ENCODE measurements around the gene CHAD.

DNA sequence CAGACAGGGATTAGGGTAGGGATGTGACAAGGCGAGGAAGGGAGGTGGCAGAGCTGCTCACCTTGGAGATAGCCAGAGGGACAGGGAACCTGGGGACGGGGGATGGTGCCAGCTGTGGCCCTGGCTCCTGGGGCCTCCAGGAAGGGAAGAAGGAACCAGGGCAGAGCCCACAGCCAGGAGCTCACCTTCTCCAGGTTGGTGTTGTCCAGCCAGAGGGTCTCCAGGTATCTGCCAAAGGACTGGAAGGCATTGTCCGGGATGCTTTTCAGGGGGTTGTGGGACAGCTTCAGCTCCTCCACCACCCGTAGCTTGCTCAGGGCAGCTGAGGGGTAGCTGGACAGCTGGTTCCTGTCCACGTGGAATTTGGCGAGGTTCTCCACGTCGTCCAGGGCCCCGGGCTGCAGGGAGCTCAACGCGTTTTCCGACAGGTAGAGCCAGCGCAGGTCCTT, 801 bp downstream of the CHAD start:
- TF ChIP-seq, protein P1, sequence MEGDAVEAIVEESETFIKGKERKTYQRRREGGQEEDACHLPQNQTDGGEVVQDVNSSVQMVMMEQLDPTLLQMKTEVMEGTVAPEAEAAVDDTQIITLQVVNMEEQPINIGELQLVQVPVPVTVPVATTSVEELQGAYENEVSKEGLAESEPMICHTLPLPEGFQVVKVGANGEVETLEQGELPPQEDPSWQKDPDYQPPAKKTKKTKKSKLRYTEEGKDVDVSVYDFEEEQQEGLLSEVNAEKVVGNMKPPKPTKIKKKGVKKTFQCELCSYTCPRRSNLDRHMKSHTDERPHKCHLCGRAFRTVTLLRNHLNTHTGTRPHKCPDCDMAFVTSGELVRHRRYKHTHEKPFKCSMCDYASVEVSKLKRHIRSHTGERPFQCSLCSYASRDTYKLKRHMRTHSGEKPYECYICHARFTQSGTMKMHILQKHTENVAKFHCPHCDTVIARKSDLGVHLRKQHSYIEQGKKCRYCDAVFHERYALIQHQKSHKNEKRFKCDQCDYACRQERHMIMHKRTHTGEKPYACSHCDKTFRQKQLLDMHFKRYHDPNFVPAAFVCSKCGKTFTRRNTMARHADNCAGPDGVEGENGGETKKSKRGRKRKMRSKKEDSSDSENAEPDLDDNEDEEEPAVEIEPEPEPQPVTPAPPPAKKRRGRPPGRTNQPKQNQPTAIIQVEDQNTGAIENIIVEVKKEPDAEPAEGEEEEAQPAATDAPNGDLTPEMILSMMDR (conservative IDR thresholded peaks at IDR 0.05 in 1 of 2, IDR thresholded peaks at IDR 0.05 in 1 of 2; ENCODE audit: extremely low read depth in 1 of 2, insufficient read depth in 1 of 2, low read depth in 1 of 2, low read length in 2 of 2), result no peak
- TF ChIP-seq EZH2 (IDR thresholded peaks at IDR 0.05; ENCODE audit: borderline replicate concordance, low read length), result no peak
